ENCODE measurements around the gene EPHX1.

DNA sequence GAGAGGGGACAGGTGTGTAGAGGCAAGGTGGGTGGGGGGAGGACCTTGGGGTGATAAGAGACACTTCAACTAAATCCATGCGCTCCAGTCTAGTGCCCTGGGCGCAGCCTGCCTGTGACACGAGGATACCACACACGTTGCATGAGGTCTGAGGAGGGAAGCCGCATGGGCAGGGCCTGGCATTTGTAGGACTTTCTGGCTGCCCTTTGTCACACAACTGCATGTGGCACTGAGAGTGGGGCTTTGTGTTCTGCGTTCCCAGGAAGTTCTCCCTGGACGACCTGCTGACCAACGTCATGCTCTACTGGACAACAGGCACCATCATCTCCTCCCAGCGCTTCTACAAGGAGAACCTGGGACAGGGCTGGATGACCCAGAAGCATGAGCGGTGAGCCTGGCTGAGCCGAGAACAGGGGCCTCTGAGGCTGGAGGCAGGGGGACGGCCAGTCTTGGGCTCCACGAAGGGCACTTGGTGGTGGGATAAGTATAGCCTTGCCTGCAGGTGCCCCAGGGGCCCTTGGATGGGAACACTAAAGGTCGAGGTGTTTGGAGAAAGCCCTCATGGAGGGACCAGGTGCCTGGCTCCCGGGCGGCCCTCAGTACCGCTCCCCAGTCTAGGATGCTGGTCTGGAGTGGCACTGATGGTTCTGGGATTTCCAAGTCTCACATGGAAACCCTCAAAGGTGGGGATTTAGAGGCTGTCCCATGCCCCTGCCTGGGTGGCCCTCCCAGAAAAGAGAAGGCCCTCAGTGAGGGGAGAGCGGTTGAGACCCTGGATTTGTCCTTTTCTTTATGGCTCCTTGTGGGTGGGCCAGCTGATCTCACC, 34.5 kb downstream of the EPHX1 start:
- TF ChIP-seq, protein P1, sequence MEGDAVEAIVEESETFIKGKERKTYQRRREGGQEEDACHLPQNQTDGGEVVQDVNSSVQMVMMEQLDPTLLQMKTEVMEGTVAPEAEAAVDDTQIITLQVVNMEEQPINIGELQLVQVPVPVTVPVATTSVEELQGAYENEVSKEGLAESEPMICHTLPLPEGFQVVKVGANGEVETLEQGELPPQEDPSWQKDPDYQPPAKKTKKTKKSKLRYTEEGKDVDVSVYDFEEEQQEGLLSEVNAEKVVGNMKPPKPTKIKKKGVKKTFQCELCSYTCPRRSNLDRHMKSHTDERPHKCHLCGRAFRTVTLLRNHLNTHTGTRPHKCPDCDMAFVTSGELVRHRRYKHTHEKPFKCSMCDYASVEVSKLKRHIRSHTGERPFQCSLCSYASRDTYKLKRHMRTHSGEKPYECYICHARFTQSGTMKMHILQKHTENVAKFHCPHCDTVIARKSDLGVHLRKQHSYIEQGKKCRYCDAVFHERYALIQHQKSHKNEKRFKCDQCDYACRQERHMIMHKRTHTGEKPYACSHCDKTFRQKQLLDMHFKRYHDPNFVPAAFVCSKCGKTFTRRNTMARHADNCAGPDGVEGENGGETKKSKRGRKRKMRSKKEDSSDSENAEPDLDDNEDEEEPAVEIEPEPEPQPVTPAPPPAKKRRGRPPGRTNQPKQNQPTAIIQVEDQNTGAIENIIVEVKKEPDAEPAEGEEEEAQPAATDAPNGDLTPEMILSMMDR (IDR thresholded peaks at IDR 0.05): no peak
- TF ChIP-seq EZH2 (IDR thresholded peaks at IDR 0.05; ENCODE audit: borderline replicate concordance, insufficient read depth, low read depth, low read length, poor library complexity, severe bottlenecking): no peak
